ENCODE data around the gene AMBP.
A peak's percentile ranks its signal among the peaks of the same experiment; 100 is the strongest.

AMBP gene

GRCh38 chr9:114112325-114112724 is 34.2 kb upstream of the AMBP start:
- DNase-seq (ENCODE audit: low read depth): no peak
- TF ChIP-seq CTCF (IDR thresholded peaks at IDR 0.05; ENCODE audit: control insufficient read depth, extremely low read depth, insufficient read depth): no peak
- no peak overlapping the region for H3K4me3 ChIP-seq (ENCODE audit: low read depth, low read length)

DNA sequence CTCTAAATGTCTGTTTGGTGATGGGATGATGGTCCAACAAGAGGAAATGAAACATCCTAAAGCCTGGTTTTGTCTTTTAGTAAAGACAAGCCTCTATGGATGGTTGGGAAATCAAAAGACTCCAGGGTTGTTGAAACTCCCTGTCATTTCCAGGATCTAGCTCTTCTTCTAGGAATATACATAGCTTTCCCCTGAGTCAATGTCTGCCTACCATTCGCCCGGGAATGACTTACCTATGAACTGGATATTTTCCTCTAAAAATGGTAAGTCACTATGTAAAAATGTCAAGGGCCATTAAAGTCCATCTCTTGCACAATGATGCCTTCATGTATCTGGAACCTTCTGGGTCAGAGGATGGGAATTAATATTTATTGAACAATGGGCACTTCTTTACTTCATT is 32.1 kb upstream of the AMBP start:
- TF ChIP-seq CTCF (IDR thresholded peaks at IDR 0.05; ENCODE audit: control insufficient read depth, extremely low read depth, insufficient read depth): no peak
- H3K4me3 ChIP-seq (ENCODE audit: low read depth, low read length): no peak overlapping the region
- DNase-seq (ENCODE audit: low read depth): no peak

GRCh38 chr9:114109124-114109523 is 31.0 kb upstream of the AMBP start:
- no peak for TF ChIP-seq CTCF (IDR thresholded peaks at IDR 0.05; ENCODE audit: control insufficient read depth, extremely low read depth, insufficient read depth)

GRCh38 chr9:114108016-114108833 is 30.1 kb upstream of the AMBP start:
- peak; percentile 97 for TF ChIP-seq CTCF (IDR thresholded peaks at IDR 0.05; ENCODE audit: control insufficient read depth, extremely low read depth, insufficient read depth)
- no peak overlapping the region for H3K4me3 ChIP-seq (ENCODE audit: low read depth, low read length)
- peak; percentile 32 for DNase-seq (ENCODE audit: low read depth)

More at GRCh38 chr9:114109124-114109523, 31.0 kb upstream of the AMBP start:
- no peak for DNase-seq (ENCODE audit: low read depth)
- no peak overlapping the region for H3K4me3 ChIP-seq (ENCODE audit: low read depth, low read length)

DNA sequence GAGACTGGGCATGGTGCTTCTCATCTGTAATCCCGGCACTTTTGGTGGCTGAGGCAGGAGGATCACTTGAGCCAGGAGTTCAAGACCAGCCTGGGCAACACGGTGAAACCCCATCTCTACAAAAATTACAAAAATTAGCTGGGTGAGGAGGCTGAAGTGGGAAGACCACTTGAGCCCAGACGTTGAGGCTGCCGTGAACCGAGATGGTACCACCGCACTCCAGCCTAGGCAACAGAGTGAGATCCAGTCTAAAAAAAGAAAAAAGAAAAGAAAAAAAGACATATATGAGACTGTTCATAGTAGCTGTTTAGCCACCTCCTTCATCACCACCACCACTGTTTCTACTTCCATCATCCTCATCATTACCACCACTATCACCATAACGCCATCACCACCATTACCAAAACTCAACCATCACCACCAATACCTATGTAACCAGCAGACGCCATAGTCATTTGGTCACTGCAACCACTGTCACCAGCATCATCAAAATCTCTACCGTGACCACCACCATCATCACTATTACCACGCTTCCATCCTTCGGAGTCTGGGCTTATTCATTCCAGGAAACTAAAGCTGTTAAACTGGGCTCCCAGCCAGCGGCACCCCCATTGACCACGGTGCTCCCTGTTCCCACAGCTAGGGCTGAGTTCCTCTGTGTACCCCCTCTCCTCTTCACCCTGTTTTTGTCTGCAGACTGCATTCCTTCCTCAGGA is 29.3 kb upstream of the AMBP start:
- no peak overlapping the region for H3K4me3 ChIP-seq (ENCODE audit: low read depth, low read length)
- no peak for TF ChIP-seq CTCF (IDR thresholded peaks at IDR 0.05; ENCODE audit: control insufficient read depth, extremely low read depth, insufficient read depth)
- DNase-seq (ENCODE audit: low read depth): no peak

GRCh38 chr9:114105236-114105635 is 27.1 kb upstream of the AMBP start:
- H3K4me3 ChIP-seq (ENCODE audit: low read depth, low read length): no peak overlapping the region
- no peak for DNase-seq (ENCODE audit: low read depth)
- TF ChIP-seq CTCF (IDR thresholded peaks at IDR 0.05; ENCODE audit: control insufficient read depth, extremely low read depth, insufficient read depth): no peak
